ENCODE results near the gene RNF40.

DNA sequence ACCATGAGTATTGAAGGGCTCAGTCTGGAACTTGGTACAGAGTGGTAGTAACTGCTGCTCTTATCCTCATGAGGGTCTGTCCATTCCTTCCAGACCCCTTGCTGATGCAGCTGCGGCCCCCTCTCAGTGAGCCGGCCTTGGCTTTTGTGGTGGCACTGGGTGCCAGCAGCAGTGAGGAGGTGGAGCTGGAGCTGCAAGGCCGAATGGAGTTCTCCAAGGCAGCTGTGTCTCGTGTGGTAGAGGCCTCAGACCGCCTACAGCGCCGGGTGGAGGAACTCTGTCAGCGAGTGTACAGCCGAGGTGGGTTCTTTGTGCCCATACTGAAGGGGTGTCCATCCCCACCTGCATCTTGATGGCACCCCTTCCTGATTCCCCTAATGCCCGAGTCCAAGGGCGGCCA lies 2.0 kb downstream of the RNF40 start:
- TF ChIP-seq POLR2AphosphoS5 (IDR thresholded peaks at IDR 0.05) (no peak), POLR2A (IDR thresholded peaks at IDR 0.05) (no peak)
- TF ChIP-seq, protein P1, sequence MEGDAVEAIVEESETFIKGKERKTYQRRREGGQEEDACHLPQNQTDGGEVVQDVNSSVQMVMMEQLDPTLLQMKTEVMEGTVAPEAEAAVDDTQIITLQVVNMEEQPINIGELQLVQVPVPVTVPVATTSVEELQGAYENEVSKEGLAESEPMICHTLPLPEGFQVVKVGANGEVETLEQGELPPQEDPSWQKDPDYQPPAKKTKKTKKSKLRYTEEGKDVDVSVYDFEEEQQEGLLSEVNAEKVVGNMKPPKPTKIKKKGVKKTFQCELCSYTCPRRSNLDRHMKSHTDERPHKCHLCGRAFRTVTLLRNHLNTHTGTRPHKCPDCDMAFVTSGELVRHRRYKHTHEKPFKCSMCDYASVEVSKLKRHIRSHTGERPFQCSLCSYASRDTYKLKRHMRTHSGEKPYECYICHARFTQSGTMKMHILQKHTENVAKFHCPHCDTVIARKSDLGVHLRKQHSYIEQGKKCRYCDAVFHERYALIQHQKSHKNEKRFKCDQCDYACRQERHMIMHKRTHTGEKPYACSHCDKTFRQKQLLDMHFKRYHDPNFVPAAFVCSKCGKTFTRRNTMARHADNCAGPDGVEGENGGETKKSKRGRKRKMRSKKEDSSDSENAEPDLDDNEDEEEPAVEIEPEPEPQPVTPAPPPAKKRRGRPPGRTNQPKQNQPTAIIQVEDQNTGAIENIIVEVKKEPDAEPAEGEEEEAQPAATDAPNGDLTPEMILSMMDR (IDR thresholded peaks at IDR 0.05 in 8 of 11, conservative IDR thresholded peaks at IDR 0.05 in 3 of 11): no peak
